ENCODE data around the gene MROH9.
"Not testable (repeated sequence)": the region's sequence is repeated elsewhere in the genome, so short reads cannot be mapped to it uniquely, and the experiment has no call there.

Gene MROH9

GRCh38 chr1:170927955-170928840 lies 7.1 kb upstream of the MROH9 start:
- Histone ChIP-seq H3K4me3 (ENCODE audit: low read depth, low read length) (no peak overlapping the region), H3K27me3 (ENCODE audit: control insufficient read depth, insufficient read depth, low read length) (no peaks in the 10 kb centered on the region), H3K9ac (ENCODE audit: low read length) (no peak overlapping the region), H3K27ac (ENCODE audit: low read depth, low read length) (no peak overlapping the region), H3K36me3 (ENCODE audit: control insufficient read depth, insufficient read depth, low read length) (no peaks in the 10 kb centered on the region), H3K9me3 (ENCODE audit: control insufficient read depth, insufficient read depth, low read depth, low read length) (no peaks in the 10 kb centered on the region), H3K4me1 (ENCODE audit: control insufficient read depth, insufficient read depth, low read length) (peaks cover 16% of the 10 kb centered on the region)

GRCh38 chr1:170929412-170929834 lies 5.9 kb upstream of the MROH9 start:
- no peak overlapping the region for H3K4me3 ChIP-seq (ENCODE audit: low read depth, low read length)

DNA sequence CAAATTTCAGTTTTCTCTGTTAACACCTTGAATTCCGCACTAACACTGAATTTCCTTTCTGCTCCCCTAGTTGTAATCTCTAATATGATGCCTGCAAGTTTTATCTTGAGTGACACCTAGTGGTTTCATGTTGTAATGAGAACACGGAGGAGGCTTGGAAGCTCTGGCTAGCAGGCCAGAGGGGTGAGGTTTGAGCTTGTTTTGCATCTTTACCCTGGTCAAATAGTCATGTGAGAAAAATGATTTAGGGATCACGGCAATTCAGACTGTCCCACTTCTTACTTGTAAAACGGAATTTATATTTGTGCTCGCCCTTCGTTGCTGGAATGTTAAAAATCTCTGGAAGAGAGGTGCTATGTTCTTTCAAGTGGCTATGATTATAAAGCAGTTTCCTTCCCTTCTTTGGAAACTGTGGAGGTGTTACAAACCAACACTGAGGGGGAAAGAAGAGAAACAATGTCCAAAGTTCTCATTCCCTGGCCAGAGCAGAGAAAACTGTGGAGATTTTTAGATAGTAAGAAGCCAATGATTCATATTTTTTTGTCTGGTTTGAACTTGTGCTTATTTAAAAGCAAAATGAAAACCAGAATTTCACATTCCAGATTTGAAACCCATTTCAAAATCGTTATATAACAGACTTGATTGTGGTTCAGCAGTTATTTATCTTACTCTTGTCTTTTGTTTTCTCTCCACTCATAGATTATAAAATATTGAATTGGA lies 5.3 kb upstream of the MROH9 start:
- Histone ChIP-seq H3K9me3 (ENCODE audit: control insufficient read depth, insufficient read depth, low read depth, low read length) (no peaks in the 10 kb centered on the region), H3K9ac (ENCODE audit: low read length) (no peak overlapping the region), H3K4me1 (ENCODE audit: control insufficient read depth, insufficient read depth, low read length) (peaks cover 16% of the 10 kb centered on the region), H3K27ac (ENCODE audit: low read depth, low read length) (no peak overlapping the region), H3K4me3 (ENCODE audit: low read depth, low read length) (no peak overlapping the region), H3K27me3 (ENCODE audit: control insufficient read depth, insufficient read depth, low read length) (no peaks in the 10 kb centered on the region), H3K36me3 (ENCODE audit: control insufficient read depth, insufficient read depth, low read length) (no peaks in the 10 kb centered on the region)

More at GRCh38 chr1:170929412-170929834, 5.9 kb upstream of the MROH9 start:
- Histone ChIP-seq H3K27me3 (ENCODE audit: control insufficient read depth, insufficient read depth, low read length) (no peaks in the 10 kb centered on the region), H3K27ac (ENCODE audit: low read depth, low read length) (no peak overlapping the region), H3K4me1 (ENCODE audit: control insufficient read depth, insufficient read depth, low read length) (peaks cover 16% of the 10 kb centered on the region), H3K9me3 (ENCODE audit: control insufficient read depth, insufficient read depth, low read depth, low read length) (no peaks in the 10 kb centered on the region), H3K9ac (ENCODE audit: low read length) (no peak overlapping the region), H3K36me3 (ENCODE audit: control insufficient read depth, insufficient read depth, low read length) (no peaks in the 10 kb centered on the region)

- Histone ChIP-seq H3K4me1 (ENCODE audit: control insufficient read depth, insufficient read depth, low read length) (peaks cover 16% of the 10 kb centered on the region), H3K36me3 (ENCODE audit: control insufficient read depth, insufficient read depth, low read length) (no peaks in the 10 kb centered on the region), H3K27ac (ENCODE audit: low read depth, low read length) (no peak overlapping the region), H3K4me3 (ENCODE audit: low read depth, low read length) (no peak overlapping the region), H3K9ac (ENCODE audit: low read length) (no peak overlapping the region), H3K9me3 (ENCODE audit: control insufficient read depth, insufficient read depth, low read depth, low read length) (no peaks in the 10 kb centered on the region), H3K27me3 (ENCODE audit: control insufficient read depth, insufficient read depth, low read length) (no peaks in the 10 kb centered on the region)
These were observed 3.7 kb upstream of the MROH9 start for GRCh38 chr1:170931650-170932049.

DNA sequence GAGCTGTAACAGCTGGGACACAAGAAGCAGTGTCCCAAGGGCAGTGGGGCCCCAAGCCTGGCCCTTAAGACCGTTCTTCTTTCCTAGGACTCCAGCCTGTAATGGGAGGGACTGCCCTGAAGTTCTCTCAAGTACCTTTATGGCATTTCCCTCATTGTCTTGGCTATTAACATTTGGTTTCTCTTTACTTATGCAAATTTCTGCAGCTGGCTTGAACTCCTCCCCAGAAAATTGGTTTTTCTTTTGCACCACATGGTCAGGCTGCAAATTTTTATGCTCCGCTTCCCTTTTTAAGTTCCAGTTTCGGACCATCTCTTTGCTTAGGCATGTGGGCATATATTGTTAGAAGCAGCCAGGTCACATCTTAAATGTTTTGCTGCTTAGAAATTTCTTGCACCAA lies 3.1 kb upstream of the MROH9 start:
- Histone ChIP-seq H3K27ac (ENCODE audit: low read depth, low read length) (no peak overlapping the region), H3K4me3 (ENCODE audit: low read depth, low read length) (no peak overlapping the region), H3K9me3 (ENCODE audit: control insufficient read depth, insufficient read depth, low read depth, low read length) (no peaks in the 10 kb centered on the region), H3K27me3 (ENCODE audit: control insufficient read depth, insufficient read depth, low read length) (no peaks in the 10 kb centered on the region), H3K36me3 (ENCODE audit: control insufficient read depth, insufficient read depth, low read length) (no peaks in the 10 kb centered on the region), H3K9ac (ENCODE audit: low read length) (no peak overlapping the region), H3K4me1 (ENCODE audit: control insufficient read depth, insufficient read depth, low read length) (peaks cover 16% of the 10 kb centered on the region)

DNA sequence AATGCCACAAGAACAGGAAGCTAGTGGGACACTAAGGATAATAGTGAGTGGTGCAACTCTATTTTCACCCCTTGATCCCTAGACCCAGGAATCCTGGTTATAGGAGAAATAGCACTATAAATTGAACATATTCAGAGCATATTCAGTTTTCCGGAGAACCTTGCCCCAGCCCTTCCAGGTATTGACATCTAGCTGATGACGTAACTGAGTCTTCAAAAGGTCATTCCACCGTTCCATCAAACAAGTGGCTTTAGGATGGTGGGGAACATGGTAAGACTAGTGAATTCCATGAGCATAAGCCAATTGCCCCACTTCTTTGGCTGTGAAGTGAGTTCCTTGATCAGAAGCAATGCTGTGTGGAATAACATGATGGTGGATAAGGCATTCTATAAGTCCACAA lies 2.9 kb downstream of the MROH9 start:
- no peak overlapping the region for H3K27ac ChIP-seq (ENCODE audit: low read depth, low read length)
- no peaks in the 10 kb centered on the region for H3K36me3 ChIP-seq (ENCODE audit: control insufficient read depth, insufficient read depth, low read length)
- H3K9ac ChIP-seq (ENCODE audit: low read length) = no peak overlapping the region
- no peaks in the 10 kb centered on the region for H3K27me3 ChIP-seq (ENCODE audit: control insufficient read depth, insufficient read depth, low read length)
- H3K9me3 ChIP-seq (ENCODE audit: control insufficient read depth, insufficient read depth, low read depth, low read length) = no peaks in the 10 kb centered on the region
- no peak overlapping the region for H3K4me3 ChIP-seq (ENCODE audit: low read depth, low read length)
- no peaks in the 10 kb centered on the region for H3K4me1 ChIP-seq (ENCODE audit: control insufficient read depth, insufficient read depth, low read length)

DNA sequence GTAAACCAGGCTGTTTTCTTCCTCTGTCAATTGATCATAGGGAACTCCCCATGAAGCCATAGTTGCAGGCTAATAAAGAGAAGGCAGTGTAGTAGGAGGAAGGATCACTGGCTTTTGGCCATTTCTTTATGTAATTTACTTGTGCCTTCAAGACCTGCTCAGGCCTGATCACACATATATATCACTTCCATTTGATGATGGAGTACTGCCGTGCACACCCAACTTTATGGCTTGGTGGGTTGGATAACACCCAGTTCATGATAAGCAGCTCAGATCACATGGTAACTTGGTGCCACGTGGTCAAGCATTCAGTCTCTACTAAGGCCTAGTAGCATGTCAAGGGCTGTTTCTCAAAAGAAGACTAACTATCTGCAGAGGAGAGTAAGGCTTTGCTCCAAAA lies 4.1 kb downstream of the MROH9 start:
- H3K9me3 ChIP-seq (ENCODE audit: control insufficient read depth, insufficient read depth, low read depth, low read length) = no peaks in the 10 kb centered on the region
- no peak overlapping the region for H3K4me3 ChIP-seq (ENCODE audit: low read depth, low read length)
- H3K36me3 ChIP-seq (ENCODE audit: control insufficient read depth, insufficient read depth, low read length) = no peaks in the 10 kb centered on the region
- no peak overlapping the region for H3K9ac ChIP-seq (ENCODE audit: low read length)
- H3K4me1 ChIP-seq (ENCODE audit: control insufficient read depth, insufficient read depth, low read length) = no peaks in the 10 kb centered on the region
- H3K27ac ChIP-seq (ENCODE audit: low read depth, low read length) = no peak overlapping the region
- no peaks in the 10 kb centered on the region for H3K27me3 ChIP-seq (ENCODE audit: control insufficient read depth, insufficient read depth, low read length)

- not testable (repeated sequence) for H3K9me3 ChIP-seq (ENCODE audit: control insufficient read depth, insufficient read depth, low read depth, low read length); H3K9ac ChIP-seq (ENCODE audit: low read length); H3K4me1 ChIP-seq (ENCODE audit: control insufficient read depth, insufficient read depth, low read length); H3K27ac ChIP-seq (ENCODE audit: low read depth, low read length); H3K36me3 ChIP-seq (ENCODE audit: control insufficient read depth, insufficient read depth, low read length); H3K4me3 ChIP-seq (ENCODE audit: low read depth, low read length); H3K27me3 ChIP-seq (ENCODE audit: control insufficient read depth, insufficient read depth, low read length)
These were observed 16.4 kb downstream of the MROH9 start for GRCh38 chr1:170951744-170952143.

DNA sequence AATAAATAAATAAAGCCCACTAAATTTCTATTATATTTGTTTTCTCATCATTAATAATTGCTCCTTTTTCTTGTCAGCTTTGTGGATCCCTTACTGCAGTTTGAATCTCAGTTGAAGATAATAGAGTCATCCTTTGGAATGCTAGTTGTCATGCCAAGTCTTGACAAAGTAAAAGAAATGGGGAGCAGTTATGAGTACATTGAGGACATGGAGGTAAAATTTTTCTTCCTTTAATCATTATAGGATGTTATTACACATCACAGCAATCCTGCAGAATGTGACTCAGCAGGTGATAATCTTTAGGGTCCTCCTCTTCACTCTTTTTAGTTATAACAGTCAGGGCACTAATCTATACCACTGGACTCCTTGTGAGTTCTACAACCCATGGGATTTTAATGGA lies 24.1 kb downstream of the MROH9 start:
- Histone ChIP-seq H3K27me3 (ENCODE audit: control insufficient read depth, insufficient read depth, low read length) (no peaks in the 10 kb centered on the region), H3K9me3 (ENCODE audit: control insufficient read depth, insufficient read depth, low read depth, low read length) (no peaks in the 10 kb centered on the region), H3K27ac (ENCODE audit: low read depth, low read length) (no peak overlapping the region), H3K36me3 (ENCODE audit: control insufficient read depth, insufficient read depth, low read length) (no peaks in the 10 kb centered on the region), H3K4me3 (ENCODE audit: low read depth, low read length) (no peak overlapping the region), H3K9ac (ENCODE audit: low read length) (no peak overlapping the region), H3K4me1 (ENCODE audit: control insufficient read depth, insufficient read depth, low read length) (no peaks in the 10 kb centered on the region)

- no peak overlapping the region for H3K4me3 ChIP-seq (ENCODE audit: low read depth, low read length)
- H3K27ac ChIP-seq (ENCODE audit: low read depth, low read length) = no peak overlapping the region
- no peaks in the 10 kb centered on the region for H3K27me3 ChIP-seq (ENCODE audit: control insufficient read depth, insufficient read depth, low read length)
- no peaks in the 10 kb centered on the region for H3K36me3 ChIP-seq (ENCODE audit: control insufficient read depth, insufficient read depth, low read length)
- no peaks in the 10 kb centered on the region for H3K4me1 ChIP-seq (ENCODE audit: control insufficient read depth, insufficient read depth, low read length)
- H3K9ac ChIP-seq (ENCODE audit: low read length) = no peak overlapping the region
- no peaks in the 10 kb centered on the region for H3K9me3 ChIP-seq (ENCODE audit: control insufficient read depth, insufficient read depth, low read depth, low read length)
These were observed 29.2 kb downstream of the MROH9 start for GRCh38 chr1:170964506-170964905.

All from HUES6 (cell line).